Kidney (tissue), 14 donors: Measurements from ENCODE around the gene PSAPL1. TPM values are rescaled to one million over a fixed set of nuclear protein-coding genes. Genes with fewer than 3 reads are reported as not detected.

Experiments used
- DNase-seq, 5 donors: peaks; one replicate each; pipeline ENCODE4 v3.0.0-alpha.2; 2013 to 2020
- FAIRE-seq: peaks from 2 replicates; lab custom pipeline; 2012; peaks lifted over from hg19 to GRCh38; lab: Jason Lieb, UNC
- H3K27ac ChIP-seq, 2 donors: one replicate each; pipeline ENCODE4 v1.7.0; 2013; ENCODE audit warnings: low read depth in 2 of 2, low read length in 2 of 2, inconsistent platforms in 1 of 2
- H3K27me3 ChIP-seq: one replicate; pipeline ENCODE4 v1.7.1; 2013; ENCODE audit warnings: low read length, inconsistent platforms; ENCODE audit not compliant: control insufficient read depth, insufficient read depth
- H3K36me3 ChIP-seq, 3 donors: one replicate each; pipeline versions ENCODE4 v1.7.0 to v1.7.1; 2013; ENCODE audit warnings: low read length in 3 of 3, control low read depth in 1 of 3, inconsistent platforms in 1 of 3; ENCODE audit not compliant: insufficient read depth in 3 of 3, control insufficient read depth in 2 of 3
- H3K4me1 ChIP-seq, 3 donors: one replicate each; pipeline versions ENCODE4 v1.7.0 to v1.7.1; 2013; ENCODE audit warnings: low read length in 3 of 3, inconsistent platforms in 1 of 3, low read depth in 1 of 3; ENCODE audit not compliant: control insufficient read depth in 2 of 3, insufficient read depth in 2 of 3
- H3K4me3 ChIP-seq, 3 donors: one replicate each; pipeline versions ENCODE4 v1.7.0 to v1.8.1; 2013; ENCODE audit warnings: low read length in 3 of 3, control low read depth in 1 of 3, inconsistent platforms in 1 of 3
- H3K9ac ChIP-seq, 3 donors: one replicate each; pipeline versions ENCODE4 v1.7.0 to v1.7.1; 2013; ENCODE audit warnings: low read length in 3 of 3, control low read depth in 1 of 3, inconsistent platforms in 1 of 3
- H3K9me3 ChIP-seq, 3 donors: one replicate each; pipeline versions ENCODE4 v1.7.0 to v1.7.1; 2013; ENCODE audit warnings: low read length in 3 of 3, control low read depth in 1 of 3, inconsistent platforms in 1 of 3; ENCODE audit not compliant: control insufficient read depth in 2 of 3, insufficient read depth in 1 of 3
- intact Hi-C: fragments of 100-400 bp; cut with DNase I; formaldehyde crosslinking; loops from one replicate; pipeline ENCODE4 v1.11.1; 2022
- polyA plus RNA-seq: library from polyadenylated mRNA; stranded (reverse); fragments of 350-450 nt; fragmentation: Illumina TruSeq; extraction: RNeasy Lipid Tissue Mini Kit (QIAGEN cat#74804); gene quantifications from one replicate; pipeline ENCODE4 v1.2.3, GENCODE V29; 2014; ENCODE audit warnings: low read depth, low replicate concordance; ENCODE audit not compliant: insufficient read depth
- total RNA-seq: library from RNA; stranded (reverse); fragmentation: NEBNext Ultra II Directional; extraction: Animal tissue kit (Norgen Biotek cat#: 25700); gene quantifications from one replicate; pipeline ENCODE4 v1.2.1, GENCODE V29; 2021
- TF ChIP-seq, protein P1 (sequence below): IDR thresholded peaks from 3 replicates; pipeline ENCODE4 v1.5.1; 2012; ENCODE audit warnings: mild to moderate bottlenecking, moderate library complexity, borderline replicate concordance; ENCODE audit not compliant: insufficient read depth; ENCODE audit errors: extremely low read depth
- donor health status: control.
- donor health status: control.
- donor health status: control.
- donor health status: control.
- donor health status: control.
- donor health status: DM: yes; HTN: yes; CAD: no.
- donor health status: Normal renal cell carcinoma (clear cell type).

The PSAPL1 gene
- total and polyA plus RNA-seq, 2 donors from 2014 or later, result not detected

DNA sequence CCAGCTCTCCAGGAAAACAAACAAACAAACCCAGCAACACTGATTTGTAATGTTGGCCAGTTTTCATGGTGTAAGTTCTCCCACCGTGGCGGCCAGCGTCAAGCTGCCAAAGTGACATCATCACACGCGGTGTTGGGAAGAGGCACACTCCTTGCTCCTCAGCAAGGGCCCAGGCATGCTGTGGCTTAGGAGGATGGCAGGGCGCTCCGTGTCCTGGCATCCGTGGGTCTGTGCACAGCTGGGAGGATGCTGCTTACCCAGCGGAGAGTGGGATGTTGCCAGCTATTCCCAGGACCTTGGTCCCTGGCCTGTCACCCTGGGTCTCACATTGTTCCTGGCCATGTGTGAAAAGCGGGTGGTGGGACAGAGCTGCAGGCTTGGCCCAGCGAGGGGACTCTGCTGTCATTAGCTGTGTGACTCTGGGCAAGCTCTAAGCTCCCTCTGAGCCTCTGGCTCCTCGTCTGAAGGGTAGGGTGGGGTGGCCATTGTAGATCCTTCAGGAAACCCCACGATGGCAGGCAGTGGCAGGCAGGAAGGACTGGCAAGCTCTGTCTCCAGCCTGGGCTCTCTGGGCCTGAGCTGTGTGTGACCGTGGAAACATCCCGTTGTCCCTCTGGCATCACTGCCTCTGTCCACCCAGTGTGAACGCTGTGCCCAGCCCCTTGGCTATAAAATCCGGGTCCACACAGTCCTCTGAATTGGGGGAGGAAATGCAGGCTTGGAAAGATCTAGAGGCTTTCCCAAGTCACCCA is 10.8 kb downstream of the PSAPL1 start:
- no peak overlapping the region for H3K27ac ChIP-seq
- no peak overlapping the region for H3K4me3 ChIP-seq
- DNase-seq, result peak in 3 of 5 donors; percentile 9 to 54 (median 23)
- H3K4me1 ChIP-seq, result no peaks in the 10 kb centered on the region
- H3K27me3 ChIP-seq, result no peaks in the 10 kb centered on the region
- H3K36me3 ChIP-seq, result no peaks in the 10 kb centered on the region
- no peak for FAIRE-seq
- peaks cover 0 to under 1% (median 0%) of the 10 kb centered on the region in 3 donors for H3K9me3 ChIP-seq
- intact Hi-C loops, result no loop called here
- no peak overlapping the region for H3K9ac ChIP-seq
- TF ChIP-seq, protein P1, sequence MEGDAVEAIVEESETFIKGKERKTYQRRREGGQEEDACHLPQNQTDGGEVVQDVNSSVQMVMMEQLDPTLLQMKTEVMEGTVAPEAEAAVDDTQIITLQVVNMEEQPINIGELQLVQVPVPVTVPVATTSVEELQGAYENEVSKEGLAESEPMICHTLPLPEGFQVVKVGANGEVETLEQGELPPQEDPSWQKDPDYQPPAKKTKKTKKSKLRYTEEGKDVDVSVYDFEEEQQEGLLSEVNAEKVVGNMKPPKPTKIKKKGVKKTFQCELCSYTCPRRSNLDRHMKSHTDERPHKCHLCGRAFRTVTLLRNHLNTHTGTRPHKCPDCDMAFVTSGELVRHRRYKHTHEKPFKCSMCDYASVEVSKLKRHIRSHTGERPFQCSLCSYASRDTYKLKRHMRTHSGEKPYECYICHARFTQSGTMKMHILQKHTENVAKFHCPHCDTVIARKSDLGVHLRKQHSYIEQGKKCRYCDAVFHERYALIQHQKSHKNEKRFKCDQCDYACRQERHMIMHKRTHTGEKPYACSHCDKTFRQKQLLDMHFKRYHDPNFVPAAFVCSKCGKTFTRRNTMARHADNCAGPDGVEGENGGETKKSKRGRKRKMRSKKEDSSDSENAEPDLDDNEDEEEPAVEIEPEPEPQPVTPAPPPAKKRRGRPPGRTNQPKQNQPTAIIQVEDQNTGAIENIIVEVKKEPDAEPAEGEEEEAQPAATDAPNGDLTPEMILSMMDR, result no peak

DNA sequence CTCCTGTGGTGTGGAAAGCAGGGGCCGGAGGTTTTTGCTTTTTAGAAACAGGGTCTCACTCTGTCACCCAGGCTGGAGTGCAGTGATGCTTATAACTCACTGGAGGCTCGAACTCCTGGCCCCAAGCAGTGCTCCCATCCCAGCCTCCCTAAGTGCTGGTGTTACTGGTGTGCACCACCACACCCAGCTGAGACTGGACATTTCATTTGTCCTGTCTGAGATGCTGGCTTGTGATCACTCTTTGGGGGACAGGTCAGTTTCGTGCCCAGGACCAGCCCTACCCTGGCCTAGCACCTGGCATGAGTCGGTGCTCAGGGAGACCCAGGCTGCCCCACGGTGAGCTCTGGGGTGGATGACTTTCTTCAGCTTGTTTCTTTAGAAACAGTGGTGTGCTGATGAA is 11.3 kb downstream of the PSAPL1 start:
- Histone ChIP-seq H3K4me1 (no peaks in the 10 kb centered on the region), H3K9me3 (peaks cover 0 to 6% (median 0%) of the 10 kb centered on the region in 3 donors), H3K9ac (no peak overlapping the region), H3K36me3 (no peaks in the 10 kb centered on the region), H3K27ac (no peak overlapping the region), H3K4me3 (no peak overlapping the region), H3K27me3 (no peaks in the 10 kb centered on the region)
- intact Hi-C loops, result no loop called here
- no peak for FAIRE-seq
- TF ChIP-seq, protein P1, result no peak
- peak in 3 of 5 donors; percentile 1 to 48 (median 21) for DNase-seq

DNA sequence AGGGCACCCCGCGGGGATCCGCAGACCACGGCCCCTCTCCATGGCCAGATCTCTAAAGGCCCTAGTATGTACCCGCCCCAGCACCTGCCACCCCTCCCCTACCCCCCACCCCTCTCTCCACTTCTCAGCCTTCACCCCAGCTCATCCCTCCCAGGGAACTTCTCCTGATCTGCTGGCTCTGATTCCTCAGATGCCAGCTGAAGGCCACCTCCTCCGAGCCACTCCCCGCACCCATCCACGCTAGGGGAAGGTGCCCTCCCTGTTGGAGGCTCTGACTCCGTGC is 11.9 kb downstream of the PSAPL1 start:
- Histone ChIP-seq H3K27ac (no peak overlapping the region), H3K9me3 (peaks cover 0 to 9% (median 0%) of the 10 kb centered on the region in 3 donors), H3K9ac (no peak overlapping the region), H3K36me3 (no peaks in the 10 kb centered on the region), H3K4me1 (no peaks in the 10 kb centered on the region), H3K27me3 (no peaks in the 10 kb centered on the region), H3K4me3 (no peak overlapping the region)
- DNase-seq (peak in 2 of 5 donors; percentile 2 to 26), FAIRE-seq (no peak)
- TF ChIP-seq, protein P1, result no peak
- intact Hi-C loops, result no loop called here
